ENCODE measurements around the gene IL21R.

IL21R gene

DNA sequence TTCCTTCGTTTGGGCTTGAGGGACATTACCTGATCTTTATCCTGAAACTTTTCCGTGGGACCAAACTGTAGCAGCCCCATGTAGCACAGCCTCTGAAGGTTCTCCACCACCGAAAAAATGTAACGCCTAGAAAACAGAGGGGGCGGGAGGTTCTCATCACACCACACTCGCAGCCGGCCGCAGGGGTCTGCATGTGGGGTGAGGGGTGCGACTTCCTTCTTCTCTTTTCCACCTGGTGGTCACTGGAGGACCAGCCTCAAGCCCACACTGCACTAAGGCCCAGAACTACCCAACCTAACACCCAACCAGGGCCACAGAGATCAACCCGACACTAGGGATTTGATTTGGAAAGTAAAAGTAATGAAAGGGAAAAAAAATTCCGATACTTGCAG lies 90.6 kb downstream of the IL21R start:
- no peak for DNase-seq

DNA sequence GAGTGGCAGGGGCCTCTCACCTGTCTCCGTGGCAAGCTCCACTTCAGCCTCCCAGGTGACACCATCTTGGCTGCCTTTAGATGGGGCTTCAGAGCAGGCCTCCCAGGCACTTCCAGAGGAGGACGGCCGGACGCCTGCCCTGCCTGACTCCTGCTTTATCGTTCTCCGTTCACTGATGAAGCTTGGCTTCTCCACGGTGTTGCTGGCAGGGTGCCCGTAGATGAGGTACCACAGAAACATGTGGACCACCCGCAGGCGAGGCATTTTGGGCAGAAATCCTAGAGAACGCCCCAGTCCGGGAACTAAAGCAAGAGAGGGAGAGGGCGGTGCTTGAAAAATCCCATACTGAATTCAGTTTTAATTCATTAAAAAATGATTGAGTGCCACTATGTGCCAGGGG lies 93.2 kb downstream of the IL21R start:
- no peak for DNase-seq

DNA sequence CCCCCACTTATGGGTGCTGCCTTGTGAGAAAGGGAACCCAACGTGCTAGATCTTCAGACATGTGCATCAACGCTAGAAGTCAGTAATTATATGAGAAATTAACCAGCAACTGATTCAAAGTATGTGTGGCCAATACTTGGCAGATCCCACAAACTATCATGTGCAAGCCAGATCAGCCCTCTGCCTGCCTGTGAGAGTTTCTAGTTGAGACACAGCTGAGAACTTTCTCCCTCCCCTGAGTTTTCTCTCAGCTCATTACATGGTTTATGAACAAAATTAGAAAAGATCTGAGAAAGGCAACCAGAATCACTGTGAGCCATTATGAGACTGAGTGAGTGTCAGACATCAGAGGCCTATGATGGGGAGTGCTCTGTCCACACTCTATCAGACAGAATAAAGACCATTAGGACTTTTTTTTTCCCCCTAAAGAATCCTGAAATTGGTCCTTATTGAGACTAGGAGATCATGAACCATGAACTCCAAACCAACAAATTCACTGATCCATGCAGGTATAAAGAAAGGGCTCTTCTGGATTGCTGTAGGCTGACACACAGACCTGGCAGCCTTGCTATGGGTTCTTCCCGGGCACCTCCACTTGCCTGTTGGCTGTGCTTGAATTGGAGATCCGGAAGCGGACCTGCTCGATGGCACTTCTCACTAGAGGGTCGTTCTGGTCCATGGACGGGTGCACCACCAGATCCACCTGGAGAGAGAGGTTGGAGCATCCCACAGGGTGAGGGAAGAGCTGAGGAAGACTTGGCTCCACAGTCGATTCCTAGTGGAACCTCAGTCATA lies 96.3 kb downstream of the IL21R start:
- no peak for DNase-seq

DNA sequence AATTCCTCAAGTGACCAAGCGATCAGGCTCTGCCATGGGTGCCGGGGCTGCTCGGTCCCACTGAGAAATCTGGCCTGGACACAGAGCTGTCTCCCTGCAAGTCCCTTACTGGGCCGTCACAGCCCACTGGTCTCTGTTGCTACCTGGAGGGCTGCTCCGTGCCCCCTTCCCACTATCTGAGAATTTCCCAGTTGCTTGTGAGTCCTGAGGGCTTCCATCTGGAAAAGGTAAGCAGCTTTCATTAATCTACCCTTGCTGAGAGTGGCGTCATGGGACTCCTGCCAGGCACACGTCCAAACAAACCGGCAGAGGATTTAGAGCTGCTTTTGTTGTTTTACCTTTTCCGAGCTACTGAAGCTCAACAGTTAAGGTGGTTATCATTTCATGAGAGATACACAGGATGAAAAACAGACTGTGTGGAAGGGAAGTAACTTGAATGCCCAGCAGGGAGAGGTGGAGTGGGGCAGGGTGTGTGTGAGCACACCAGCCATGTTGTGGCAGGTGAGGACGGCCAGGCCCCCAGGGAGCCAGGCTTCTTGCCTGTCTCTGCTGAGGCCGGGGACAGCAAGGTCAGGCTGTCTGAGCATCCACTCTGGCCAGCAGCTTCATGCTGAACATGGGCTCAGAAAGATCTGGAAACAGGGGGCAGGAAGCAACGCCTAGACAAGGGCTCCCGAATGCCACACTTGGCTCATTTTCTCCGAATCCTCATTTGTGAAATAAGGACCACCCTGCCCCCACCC lies 97.1 kb downstream of the IL21R start:
- no peak for DNase-seq

DNA sequence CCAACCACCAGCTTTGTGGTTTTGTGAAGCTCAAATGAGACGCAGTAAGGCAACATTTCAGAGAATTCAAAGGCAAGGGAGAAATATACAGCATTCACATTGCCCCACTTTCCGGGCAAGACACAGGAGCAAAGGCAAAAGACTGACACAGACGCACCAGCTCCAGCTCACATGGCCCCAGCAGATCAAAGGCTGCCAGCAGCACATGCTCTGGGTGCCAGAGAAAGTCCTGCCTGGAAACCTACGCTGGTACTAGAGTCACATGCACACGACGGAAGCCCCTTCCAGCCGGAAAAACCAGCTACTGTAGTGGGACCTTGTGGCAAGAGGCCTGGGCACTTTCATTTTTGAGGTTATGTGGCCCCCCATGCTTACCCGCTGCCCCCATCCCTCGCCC lies 97.7 kb downstream of the IL21R start:
- DNase-seq, result no peak

DNA sequence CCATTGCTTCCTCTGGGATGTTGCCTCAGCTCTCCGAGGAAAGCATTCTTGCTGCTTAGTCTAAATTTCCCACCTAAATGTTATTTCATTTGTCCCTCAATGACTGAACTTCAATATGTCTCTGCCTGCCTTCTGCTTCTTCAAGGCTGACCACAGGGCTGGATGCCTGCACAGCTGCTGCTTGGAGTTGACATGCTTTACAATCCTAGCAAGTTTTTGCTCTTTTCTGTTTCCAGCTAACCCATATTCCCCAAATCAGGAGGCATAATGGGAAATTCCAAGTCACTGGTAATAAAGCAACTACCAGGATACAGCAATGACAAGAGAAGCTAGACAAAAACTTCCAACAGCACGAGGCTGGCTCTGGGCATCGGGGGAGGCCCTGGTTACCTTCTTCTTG lies 98.8 kb downstream of the IL21R start:
- no peak for DNase-seq

All from effector CD4-positive, alpha-beta T cell (primary cell).